Measurements from ENCODE around the gene KLHL42.
"Not testable (repeated sequence)": the region's sequence is repeated elsewhere in the genome, so short reads cannot be mapped to it uniquely, and the experiment has no call there.

KLHL42 gene

DNA sequence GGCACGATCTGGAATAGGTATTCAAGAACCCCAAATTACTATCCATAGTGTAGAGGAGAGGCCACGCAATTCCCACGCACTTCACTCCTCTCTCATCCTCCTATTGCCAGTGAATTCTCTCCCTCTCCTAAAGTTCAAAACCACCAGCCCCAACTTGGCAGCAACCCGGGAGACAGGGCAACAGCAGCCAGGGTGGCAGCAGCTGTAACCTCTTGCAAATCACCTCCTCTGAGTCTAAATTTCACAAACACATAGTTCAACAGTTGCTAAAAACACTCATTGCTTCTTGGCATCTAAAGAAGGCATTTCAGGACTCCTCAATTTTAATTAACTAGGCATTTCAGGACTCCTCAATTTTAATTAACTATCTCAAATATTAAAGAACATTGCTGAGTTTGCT lies 37.7 kb downstream of the KLHL42 start:
- DNase-seq (ENCODE audit: low read depth in 3 of 3) = no peak

DNA sequence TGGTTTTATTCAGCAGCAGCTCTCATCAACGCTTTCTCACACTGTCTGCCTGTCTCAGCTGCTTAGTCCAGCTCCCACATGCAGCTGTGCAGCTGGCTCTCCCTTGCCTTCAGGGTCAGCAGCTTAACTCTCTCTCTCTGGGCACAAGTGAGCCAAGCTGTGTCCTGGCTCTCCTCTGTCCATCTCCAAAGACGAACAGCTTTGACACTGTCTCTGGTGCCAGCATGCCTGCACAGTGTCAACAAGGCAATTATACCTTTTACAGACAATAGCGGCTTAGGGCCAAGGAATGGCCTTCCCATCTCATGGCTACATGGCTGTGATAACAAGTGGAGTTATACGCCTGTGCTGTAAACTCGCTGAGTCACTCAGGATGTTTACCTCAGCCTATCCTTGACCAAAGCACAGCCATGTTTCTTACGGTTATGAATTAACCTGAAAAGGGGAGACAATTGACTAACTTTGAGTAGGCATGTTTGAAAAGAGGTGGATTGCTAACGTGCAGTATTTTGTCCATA lies 38.4 kb downstream of the KLHL42 start:
- no peak for DNase-seq (ENCODE audit: low read depth in 3 of 3)

DNA sequence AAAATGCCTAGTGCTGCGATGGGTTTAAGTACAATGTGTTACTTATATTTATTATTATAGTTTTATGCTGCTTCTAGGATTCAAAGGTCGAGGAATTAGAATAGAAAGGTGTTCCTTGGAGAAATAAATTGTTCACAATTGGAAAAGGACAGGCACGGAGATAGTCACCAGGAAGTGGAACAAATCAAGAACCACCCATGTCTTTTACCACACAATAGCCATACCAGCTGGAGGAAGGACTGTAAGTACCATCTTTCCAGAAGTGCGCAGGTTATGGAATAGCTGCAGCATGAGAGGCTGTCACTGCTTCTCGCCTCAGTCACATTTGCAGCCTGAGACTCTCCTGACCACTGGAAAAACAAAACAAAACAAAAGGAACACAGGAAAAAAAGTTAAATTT lies 40.5 kb downstream of the KLHL42 start:
- no peak for DNase-seq (ENCODE audit: low read depth in 3 of 3)

DNA sequence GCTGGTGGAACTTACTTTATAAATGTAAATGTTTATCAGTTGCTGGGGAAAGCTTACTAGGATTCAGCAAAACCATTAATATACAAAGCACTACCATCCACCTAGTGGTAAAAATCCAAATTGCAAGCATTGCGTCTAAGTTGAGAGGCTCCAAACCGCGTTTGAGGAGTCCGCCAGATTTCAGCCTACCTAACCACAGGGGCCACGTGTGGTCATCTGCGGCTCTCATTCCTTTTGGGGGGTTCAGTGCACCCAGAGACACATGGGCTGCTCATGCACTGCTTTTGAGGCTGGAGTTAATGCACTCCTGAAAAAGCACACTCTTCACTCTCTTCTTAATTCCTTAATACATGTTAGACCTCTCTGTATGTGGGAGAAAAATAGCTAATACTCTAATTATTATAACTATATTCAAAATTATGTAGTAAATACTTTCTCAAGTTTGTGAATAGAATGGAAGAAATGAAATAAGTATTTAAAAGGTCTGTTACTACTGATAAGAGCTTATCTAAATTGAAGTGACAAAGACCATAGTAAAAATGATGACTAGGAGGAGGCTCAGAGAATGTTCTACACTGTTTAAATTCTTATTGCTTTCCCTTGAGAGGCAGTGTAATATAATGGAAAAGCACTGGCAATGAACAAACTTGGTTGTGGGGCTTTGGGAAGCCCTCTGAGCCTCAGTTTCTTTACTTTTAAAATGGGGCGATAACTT lies 41.4 kb downstream of the KLHL42 start:
- peak in 1 of 3 experiments; percentile 37 for DNase-seq (ENCODE audit: low read depth in 3 of 3)

DNA sequence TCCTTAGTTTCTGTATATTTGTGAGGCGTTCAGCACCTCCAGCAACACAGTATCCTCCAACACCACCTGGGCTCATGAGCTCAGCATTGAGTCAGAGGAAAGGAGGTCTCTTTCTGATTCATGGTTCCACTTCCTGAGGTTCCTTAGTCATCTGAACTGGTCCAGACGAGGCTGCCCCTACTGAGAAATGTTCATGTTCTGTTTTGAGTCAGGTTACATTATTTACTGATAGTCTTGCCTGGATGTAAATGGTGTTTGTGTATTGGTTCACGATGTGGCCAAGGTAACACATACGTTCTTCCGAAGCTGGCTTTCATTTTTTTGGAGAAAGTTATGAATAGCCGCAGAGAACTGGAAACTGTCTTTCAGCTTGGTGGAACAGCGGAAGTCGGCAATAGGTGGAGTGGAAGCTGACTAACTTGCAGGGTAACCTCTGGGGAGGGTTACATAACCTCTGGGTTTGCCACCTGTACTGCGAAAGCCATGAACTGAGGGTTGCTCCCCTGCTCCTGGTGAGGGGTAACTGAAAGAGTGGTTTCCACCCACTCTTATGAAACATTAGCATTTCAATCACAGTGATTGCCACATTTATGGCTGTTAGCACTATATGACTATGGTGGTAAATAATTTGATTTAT lies 42.2 kb downstream of the KLHL42 start:
- DNase-seq (ENCODE audit: low read depth in 3 of 3) = peak; percentile 43 to 64 (median 57)

DNA sequence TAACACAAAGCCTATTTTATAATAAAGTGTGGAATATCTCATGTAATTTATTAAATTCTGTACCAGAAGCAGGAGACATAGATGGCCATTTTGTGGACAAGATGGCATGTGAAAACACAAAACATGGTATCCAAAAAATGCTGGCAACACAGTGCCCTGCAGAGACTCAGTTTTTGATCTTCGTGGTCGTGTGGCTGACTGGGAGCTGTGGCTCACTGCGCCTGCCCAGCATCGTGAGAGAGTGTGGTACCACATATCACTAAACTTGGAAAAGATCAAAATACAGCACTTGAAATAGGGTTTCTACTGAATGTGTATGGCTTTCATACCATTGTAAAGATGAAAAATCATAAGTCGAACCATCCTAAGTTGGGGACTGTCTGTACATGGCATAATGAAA lies 43.0 kb downstream of the KLHL42 start:
- no peak for DNase-seq (ENCODE audit: low read depth in 3 of 3)

DNA sequence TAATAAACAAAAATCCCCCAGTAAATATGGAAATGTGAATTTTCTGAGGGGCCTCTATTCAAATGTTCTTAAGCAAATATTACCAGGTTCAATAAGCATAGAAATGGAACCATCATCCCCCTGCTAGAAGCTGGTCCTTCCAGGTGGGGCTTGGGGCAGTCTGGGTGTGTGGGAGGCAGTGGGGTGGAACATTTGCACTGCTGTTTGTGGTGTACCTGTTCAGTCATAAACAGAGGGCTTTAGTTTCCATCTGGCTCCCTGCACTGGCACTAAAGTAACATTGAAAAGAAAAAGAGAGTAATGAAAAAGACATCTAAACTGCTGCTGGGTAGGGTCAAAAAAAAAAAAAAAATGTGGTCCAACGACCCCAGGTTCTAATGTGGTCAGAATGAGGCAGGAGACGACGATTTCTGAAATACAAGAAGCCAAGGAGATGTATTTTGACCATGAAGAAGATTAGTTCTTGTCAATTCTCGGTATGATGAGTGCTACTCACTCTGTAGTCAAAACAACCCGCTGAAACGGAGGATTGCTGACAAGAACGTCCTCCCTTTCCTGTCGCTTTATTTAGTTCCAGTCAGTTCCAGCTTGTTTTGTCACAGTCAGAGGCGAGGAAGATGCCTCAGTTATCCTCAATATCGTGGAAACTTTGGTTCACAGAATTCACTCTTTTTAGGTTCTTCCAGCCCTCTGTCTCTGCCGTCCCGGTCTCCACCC lies 44.3 kb downstream of the KLHL42 start:
- DNase-seq (ENCODE audit: low read depth in 3 of 3) = no peak

DNA sequence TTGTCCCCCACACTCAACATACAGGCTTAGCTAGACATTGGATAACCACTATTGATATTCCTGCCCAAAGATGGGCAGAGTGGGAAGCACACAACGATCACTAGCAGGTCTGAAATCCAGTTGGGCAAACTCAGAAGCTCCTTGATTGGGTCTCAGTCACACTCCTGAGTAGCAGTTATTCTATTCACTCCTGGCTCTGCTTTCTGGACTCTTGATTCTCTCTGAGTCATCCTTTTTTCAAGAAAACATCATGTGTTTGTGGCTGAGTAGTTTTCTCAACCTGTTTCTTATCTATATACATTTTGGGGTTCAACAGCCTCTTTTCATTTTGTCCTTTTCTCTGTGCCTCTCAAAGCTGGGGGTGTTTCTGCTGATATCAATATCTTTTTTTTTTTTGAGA lies 46.0 kb downstream of the KLHL42 start:
- no peak for DNase-seq (ENCODE audit: low read depth in 3 of 3)

DNA sequence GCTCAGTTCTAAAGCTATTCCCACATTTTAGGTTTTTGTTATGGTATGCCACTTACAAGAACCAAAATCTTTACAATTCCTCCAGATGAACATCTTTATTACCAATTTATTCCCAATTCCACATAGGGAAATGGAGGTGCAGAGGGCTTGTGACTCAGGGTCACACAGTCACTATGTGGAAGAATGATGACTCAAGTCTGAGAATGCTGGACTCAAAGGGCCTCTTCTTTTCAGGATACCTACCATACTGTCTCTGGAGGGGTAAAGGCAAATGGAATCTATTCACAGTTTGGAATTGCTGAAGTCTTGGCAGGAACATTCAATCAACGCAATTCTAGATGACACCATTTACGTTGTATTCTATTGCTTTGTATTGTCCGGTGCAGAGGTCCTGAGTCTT lies 48.2 kb downstream of the KLHL42 start:
- DNase-seq (ENCODE audit: low read depth in 3 of 3) = no peak

DNA sequence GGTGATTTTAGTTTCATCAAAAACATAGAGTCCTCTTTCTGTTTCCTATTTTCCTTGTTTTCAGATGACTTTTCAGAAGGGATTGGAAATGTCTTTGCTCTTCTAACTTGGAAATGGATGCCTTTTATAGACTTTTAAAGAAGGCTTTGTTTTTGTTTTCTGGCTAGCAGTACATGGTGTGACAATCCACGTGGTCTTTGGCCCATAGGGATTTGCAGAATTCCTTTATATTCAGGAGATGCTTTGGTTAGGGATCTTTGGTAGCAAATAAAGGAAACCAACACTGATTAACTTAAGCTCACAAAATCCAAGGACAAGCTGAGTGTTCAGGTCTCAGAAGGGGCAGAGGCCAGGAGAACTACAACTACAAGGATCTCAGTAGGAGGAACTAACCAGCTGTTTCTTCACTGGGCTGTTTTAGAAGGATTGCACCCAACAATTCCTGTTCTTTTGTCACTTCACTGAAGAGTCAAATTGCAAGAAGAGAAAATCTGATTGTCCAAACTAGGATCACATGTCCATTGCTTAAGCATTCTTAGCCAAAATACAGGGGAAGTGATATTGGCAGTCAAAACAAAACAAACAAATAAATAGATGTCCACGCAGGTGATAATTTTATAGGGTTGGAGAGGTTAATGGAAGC lies 58.6 kb downstream of the KLHL42 start:
- DNase-seq (ENCODE audit: low read depth in 3 of 3) = no peak

DNA sequence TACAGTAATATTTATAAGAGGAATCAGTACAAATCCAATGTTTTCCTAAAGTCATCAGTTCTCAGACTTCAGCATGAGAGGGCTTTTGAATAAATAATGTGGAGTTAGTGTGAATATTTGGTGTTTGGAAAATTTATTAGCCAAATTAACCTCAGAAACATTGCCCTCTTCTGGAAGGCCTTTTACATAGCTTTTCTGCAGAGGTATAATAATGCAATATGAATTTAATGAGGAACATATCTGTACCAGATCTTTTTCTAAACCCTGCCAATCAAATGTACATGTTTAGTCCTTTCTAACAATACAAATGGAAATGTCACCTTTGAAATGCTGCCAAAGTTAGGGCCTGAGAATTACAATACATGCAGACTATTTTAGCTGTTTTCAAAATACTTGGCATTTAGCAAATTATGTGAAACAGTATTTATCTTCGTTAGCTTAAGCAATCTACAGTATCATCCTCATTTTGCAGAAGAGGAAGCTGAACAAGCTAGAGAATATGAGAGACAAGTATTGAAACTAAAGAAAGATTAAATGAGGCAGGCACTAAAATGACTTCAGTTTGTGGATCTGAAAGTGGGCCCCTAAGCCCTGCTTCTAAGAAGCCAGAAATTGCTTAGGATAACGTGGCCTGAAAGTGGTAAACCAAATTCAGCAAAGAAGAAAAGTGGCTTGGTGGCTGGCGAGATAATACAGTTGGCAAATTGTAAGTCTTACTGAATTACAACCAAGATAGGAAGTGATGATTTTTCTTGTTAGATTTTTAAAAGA lies 60.4 kb downstream of the KLHL42 start:
- DNase-seq (ENCODE audit: low read depth in 3 of 3) = no peak

DNA sequence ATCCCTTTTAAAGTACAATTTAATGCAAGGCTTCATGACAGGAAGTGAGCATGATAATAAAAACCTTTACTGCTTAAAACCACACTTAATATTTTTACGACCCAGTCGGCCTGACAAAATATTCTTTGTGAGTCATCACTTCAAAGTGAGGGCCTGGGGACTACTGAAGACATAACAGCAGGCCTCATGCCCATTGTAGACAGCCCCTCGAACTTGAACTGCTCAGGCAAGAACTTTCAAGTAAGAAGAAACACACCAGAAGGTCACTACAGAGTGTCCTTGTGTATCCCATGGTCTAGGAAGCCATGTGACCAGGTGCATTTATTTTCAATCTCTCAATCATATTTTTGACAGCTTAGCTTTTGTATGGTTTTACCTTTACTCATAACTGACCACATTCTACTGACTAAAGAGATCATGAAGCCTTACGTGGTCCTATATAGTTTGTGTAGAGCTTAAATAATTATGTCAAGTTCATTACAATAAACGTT lies 61.4 kb downstream of the KLHL42 start:
- DNase-seq (ENCODE audit: low read depth in 3 of 3) = no peak

DNA sequence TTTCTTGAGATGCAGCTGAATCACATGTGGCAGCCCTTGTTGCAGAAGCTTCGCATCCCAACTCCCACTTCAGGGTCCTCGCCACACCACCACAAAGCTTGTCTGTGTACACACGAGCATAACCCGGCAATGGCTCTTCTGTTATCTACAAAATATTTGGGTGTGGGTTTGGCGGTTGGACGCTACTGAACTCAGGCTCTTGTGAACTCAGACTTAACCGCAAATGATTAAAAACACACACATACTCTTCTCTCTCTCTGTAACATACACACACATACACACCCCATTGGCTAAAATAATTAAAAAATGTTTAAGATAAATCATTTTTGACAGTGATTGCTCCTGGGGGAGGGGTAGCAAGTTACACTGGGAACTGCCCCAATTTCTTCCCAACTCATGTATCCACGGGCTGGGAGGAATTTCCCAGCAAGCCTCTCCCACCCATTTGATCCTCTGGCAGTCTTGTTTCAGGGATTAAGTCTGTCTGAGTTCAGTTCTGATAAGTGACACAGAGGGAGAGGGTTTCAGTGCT lies 63.7 kb downstream of the KLHL42 start:
- no peak for DNase-seq (ENCODE audit: low read depth in 3 of 3)

DNA sequence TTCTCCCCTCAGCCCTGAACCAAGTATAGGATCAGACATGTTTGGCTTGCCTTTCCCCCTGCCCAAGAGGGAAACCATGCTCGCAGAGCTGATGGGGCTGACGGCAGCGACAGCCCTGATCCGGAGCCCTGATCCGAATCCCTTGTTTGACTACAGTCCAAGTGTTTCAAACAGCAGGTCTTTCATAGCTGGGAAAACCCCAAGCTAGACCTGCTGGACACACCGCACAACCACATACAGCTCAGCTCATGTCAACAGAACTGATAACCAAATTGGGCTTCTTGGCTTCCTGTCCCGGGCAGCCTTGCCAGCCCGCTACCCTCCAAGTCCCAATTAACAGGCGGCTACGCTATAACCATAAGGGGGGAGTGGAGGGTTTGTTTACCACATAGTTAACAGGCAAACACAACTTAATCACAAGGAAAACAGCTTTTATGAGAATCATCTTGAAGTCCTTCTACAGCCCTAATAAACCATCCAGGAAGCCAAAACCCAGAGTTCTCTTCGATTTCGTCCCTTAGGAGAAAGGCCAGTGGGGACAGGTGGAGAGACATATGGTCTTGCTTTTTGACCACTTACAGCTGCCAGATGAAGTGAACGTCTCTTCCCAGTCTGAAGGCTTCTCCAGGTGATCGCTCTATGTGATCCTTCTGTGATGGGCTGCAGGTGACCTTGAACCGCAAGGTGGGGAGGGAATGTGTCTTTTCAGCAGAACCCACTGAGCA lies 64.5 kb downstream of the KLHL42 start:
- no peak for DNase-seq (ENCODE audit: low read depth in 3 of 3)

DNA sequence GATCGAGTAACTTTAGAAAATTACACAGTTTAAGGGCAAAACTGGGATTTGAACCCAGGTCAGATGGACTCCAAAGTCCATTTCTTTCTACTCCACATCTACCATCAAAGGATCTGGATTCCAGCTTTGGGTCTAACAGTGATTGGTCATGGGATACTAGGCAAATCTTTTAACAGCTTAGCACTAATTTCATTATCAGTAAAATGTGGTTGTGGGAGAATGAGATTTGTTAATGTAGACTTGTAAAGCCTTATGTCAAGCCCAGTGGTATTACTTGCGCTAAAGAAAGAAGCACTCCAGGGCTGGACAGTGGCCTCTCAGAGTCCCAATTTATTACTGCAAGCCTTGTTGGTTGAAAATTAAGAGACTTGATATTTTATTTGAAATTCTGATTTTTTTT lies 65.2 kb downstream of the KLHL42 start:
- no peak for DNase-seq (ENCODE audit: low read depth in 3 of 3)

DNA sequence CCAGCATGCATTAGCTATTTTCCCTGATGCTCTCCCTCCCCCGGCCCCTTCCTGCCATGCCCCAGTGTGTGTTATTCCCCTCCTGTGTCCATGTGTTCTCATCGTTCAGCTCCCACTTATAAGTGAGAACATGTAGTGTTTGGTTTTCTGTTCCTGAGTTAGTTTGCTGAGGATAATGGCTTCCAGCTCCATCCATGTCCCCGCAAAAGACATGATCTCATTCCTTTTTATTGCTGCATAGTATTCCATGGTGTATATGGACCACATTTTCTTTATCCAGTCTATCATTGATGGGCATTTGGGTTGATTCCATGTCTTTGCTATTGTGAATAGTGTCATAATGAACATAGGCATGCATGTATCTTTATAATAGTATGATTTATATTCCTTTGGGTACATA lies 65.7 kb downstream of the KLHL42 start:
- DNase-seq (ENCODE audit: low read depth in 3 of 3) = not testable (repeated sequence)

DNA sequence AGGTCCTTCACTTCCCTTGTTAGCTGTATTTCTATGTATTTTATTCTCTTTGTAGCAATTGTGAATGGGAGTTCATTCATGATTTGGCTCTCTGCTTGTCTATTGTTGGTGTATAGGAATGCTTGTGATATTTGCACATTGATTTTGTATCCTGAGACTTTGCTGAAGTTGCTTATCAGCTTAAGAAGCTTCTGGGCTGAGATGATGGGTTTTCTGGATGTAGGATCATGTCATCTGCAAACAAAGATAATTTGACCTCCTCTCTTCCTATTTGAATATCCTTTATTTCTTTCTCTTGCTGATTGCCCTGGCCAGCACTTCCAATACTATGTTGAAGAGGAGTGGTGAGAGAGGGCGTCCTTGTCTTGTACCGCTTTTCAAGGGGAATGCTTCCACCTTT lies 67.3 kb downstream of the KLHL42 start:
- not testable (repeated sequence) for DNase-seq (ENCODE audit: low read depth in 3 of 3)

DNA sequence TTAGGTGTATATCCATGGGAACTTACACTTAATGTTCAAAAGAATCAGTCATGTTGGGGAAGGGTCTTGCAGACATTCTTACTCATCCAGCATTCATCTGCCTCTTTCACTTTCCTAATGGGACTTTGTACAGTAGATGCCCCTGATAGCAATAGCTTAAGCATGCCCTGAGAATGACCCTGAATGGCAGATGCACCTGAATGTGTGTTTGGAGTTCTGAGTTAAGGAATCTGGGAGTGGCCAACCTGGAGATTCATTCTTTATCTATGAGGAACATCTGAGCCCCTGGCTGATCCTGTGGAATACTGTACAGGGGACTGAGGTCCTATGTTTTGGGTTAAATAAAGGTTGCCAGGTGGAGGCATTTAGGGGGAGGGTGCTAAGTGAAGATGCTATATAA lies 71.3 kb downstream of the KLHL42 start:
- DNase-seq (ENCODE audit: low read depth in 3 of 3) = no peak

DNA sequence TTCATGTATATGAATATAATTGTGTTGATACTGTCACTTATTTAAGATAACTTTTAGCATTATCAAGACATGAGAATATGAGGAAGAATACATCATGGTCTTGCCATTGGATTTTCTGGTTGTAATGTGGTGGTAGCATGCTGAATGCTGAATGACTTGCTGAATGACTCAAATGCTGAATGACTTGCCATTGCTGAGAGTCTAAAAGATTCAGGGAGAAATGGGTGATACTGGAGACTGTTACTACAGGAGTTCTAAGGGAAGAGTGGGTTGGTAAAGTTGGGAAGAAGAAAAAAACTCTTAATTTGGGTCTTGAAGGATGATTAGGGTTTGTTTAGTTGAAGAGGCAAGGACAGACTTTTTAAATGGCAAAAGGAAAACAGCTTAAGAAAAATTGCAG lies 72.1 kb downstream of the KLHL42 start:
- DNase-seq (ENCODE audit: low read depth in 3 of 3) = no peak
